IMR-90 (cell line): ENCODE results near the gene ROS1. TPM values are rescaled to one million over a fixed set of nuclear protein-coding genes. Genes with fewer than 3 reads are reported as not detected.

Source experiments
- ATAC-seq: fragments of 200-7000 bp; cut with Tn5 transposase; 2 replicates; pipeline ENCODE4 v1.9.1; 2020; ENCODE audit warnings: low read depth, mild to moderate bottlenecking, moderate library complexity
- BruUV-seq: library from RNA; stranded (reverse); fragments of 400-500 nt; replicated peaks from 2 replicates; lab custom pipeline; 2021; lab: Mats Ljungman, UMichigan
- CTCF ChIA-PET: fragments of 300-600 bp; formaldehyde crosslinking; extraction: SDS; loops from one replicate; lab custom pipeline; 2021; ENCODE audit warnings: antibody characterized with exemption; lab: Yijun Ruan, JAX
- POLR2A ChIA-PET: fragments of 300-600 bp; sonication (Branson Sonifier 250); formaldehyde crosslinking; loops from one replicate; lab custom pipeline; 2022; ENCODE audit warnings: antibody characterized with exemption; ENCODE audit not compliant: unreplicated experiment; lab: Charles Lee
- DNase-seq: peaks from one replicate; pipeline ENCODE4 v3.0.0; 2013
- H2AFZ ChIP-seq: replicated peaks from 2 replicates; pipeline ENCODE3; 2013; ENCODE audit warnings: low read length, mild to moderate bottlenecking; ENCODE audit not compliant: poor library complexity
- H2AK5ac ChIP-seq: 2 replicates; pipeline ENCODE4 v1.6.1; 2013; ENCODE audit warnings: low read depth, low read length, inconsistent platforms
- H2AK9ac ChIP-seq: replicated peaks from 2 replicates; pipeline ENCODE3; 2013; ENCODE audit warnings: mild to moderate bottlenecking, low read depth, low read length, moderate library complexity; ENCODE audit not compliant: poor library complexity
- H2BK120ac ChIP-seq: 2 replicates; pipeline ENCODE4 v1.6.1; 2013; ENCODE audit warnings: low read depth, low read length, inconsistent platforms
- H2BK15ac ChIP-seq: 3 replicates; pipeline ENCODE4 v1.6.1; 2013; ENCODE audit warnings: low read depth, low read length, inconsistent platforms
- H2BK20ac ChIP-seq: 2 replicates; pipeline ENCODE4 v1.6.1; 2013; ENCODE audit warnings: low read depth, mild to moderate bottlenecking, inconsistent platforms, low read length, moderate library complexity
- H2BK5ac ChIP-seq: 2 replicates; pipeline ENCODE4 v1.6.1; 2013; ENCODE audit warnings: mild to moderate bottlenecking, low read depth, low read length, inconsistent platforms; ENCODE audit not compliant: poor library complexity, severe bottlenecking
- H3K14ac ChIP-seq: replicated peaks from 2 replicates; pipeline ENCODE4 v1.6.1; 2013; ENCODE audit warnings: low read depth, low read length, inconsistent platforms
- H3K18ac ChIP-seq: 2 replicates; pipeline ENCODE4 v1.6.1; 2013; ENCODE audit warnings: low read depth, low read length, control low read depth
- H3K23ac ChIP-seq: 2 replicates; pipeline ENCODE4 v1.6.1; 2013; ENCODE audit warnings: low read depth, low read length, inconsistent platforms
- H3K27ac ChIP-seq: 2 replicates; pipeline ENCODE4 v1.5.1; 2013; ENCODE audit warnings: mild to moderate bottlenecking, control low read depth, low read length; ENCODE audit not compliant: insufficient read depth
- H3K27me3 ChIP-seq: 2 replicates; pipeline ENCODE4 v1.6.1; 2013; ENCODE audit warnings: low read length; ENCODE audit not compliant: control insufficient read depth, insufficient read depth
- H3K36me3 ChIP-seq: 2 replicates; pipeline ENCODE4 v1.6.1; 2013; ENCODE audit warnings: low read length, mixed read lengths; ENCODE audit not compliant: control insufficient read depth, insufficient read depth
- H3K4ac ChIP-seq: 2 replicates; pipeline ENCODE4 v1.6.1; 2013; ENCODE audit warnings: low read depth, low read length, inconsistent platforms
- H3K4me1 ChIP-seq: 2 replicates; pipeline ENCODE4 v1.6.1; 2013; ENCODE audit warnings: low read length, mixed read lengths; ENCODE audit not compliant: control insufficient read depth, insufficient read depth
- H3K4me2 ChIP-seq: 2 replicates; pipeline ENCODE4 v1.6.1; 2013; ENCODE audit warnings: low read depth, mild to moderate bottlenecking, control low read depth, low read length, moderate library complexity
- H3K4me3 ChIP-seq: 2 replicates; pipeline ENCODE4 v1.5.1; 2013; ENCODE audit warnings: low read depth, mild to moderate bottlenecking, control low read depth, low read length, moderate library complexity; ENCODE audit not compliant: insufficient read depth
- H3K56ac ChIP-seq: 2 replicates; pipeline ENCODE4 v1.6.1; 2013; ENCODE audit warnings: low read length, inconsistent platforms; ENCODE audit not compliant: insufficient read depth; ENCODE audit errors: extremely low read depth
- H3K79me1 ChIP-seq, 2 experiments: 2 replicates each; pipeline ENCODE4 v1.6.1; 2013; ENCODE audit warnings: low read length in 2 of 2, inconsistent platforms in 1 of 2, low read depth in 1 of 2
- H3K9ac ChIP-seq: 2 replicates; pipeline ENCODE4 v1.6.1; 2013; ENCODE audit warnings: low read depth, low read length, control low read depth
- H3K9me1 ChIP-seq: 2 replicates; pipeline ENCODE4 v1.6.1; 2013; ENCODE audit warnings: low read length, inconsistent platforms; ENCODE audit not compliant: insufficient read depth
- H3K9me3 ChIP-seq: 2 replicates; pipeline ENCODE4 v1.6.1; 2013; ENCODE audit warnings: low read length; ENCODE audit not compliant: control insufficient read depth, insufficient read depth
- H4K20me1 ChIP-seq: 2 replicates; pipeline ENCODE4 v1.6.1; 2013; ENCODE audit warnings: low read length, inconsistent platforms; ENCODE audit not compliant: insufficient read depth
- H4K5ac ChIP-seq: 2 replicates; pipeline ENCODE4 v1.6.1; 2013; ENCODE audit warnings: mild to moderate bottlenecking, low read depth, low read length, control low read depth
- H4K8ac ChIP-seq, 2 experiments: 2 replicates each; pipeline ENCODE4 v1.6.1; 2013; ENCODE audit warnings: low read depth in 2 of 2, low read length in 2 of 2, control low read depth in 1 of 2, inconsistent platforms in 1 of 2
- H4K91ac ChIP-seq: 2 replicates; pipeline ENCODE4 v1.6.1; 2013; ENCODE audit warnings: low read depth, low read length, inconsistent platforms; ENCODE audit not compliant: insufficient read depth
- BHLHE40 ChIP-seq: fragments of 150-350 bp; IDR thresholded peaks from 2 replicates; pipeline ENCODE4 v1.6.1; 2016; ENCODE audit warnings: mild to moderate bottlenecking, low read depth, low read length
- ELK1 ChIP-seq: fragments of 150-350 bp; IDR thresholded peaks from 2 replicates; pipeline ENCODE4 v1.6.1; 2016; ENCODE audit warnings: low read depth, mild to moderate bottlenecking, low read length, moderate library complexity, borderline replicate concordance
- MAZ ChIP-seq: IDR thresholded peaks from 2 replicates; pipeline ENCODE4 v1.6.1; 2012; ENCODE audit warnings: low read depth, mild to moderate bottlenecking, low read length, improper control_type of control experiment, moderate library complexity, borderline replicate concordance
- POLR2A ChIP-seq: IDR thresholded peaks from 2 replicates; pipeline ENCODE4 v1.6.1; 2012; ENCODE audit warnings: mild to moderate bottlenecking, low read depth, low read length
- dilution Hi-C: fragments of 300-500 bp; cut with HindIII; formaldehyde crosslinking; loops from one replicate; pipeline ENCODE4 v1.14.3; 2018; ENCODE audit warnings: low sequenced_read_pairs; ENCODE audit not compliant: unreplicated experiment
- in situ Hi-C: fragments of 300-500 bp; cut with MboI; formaldehyde crosslinking; loops from 3 replicates; pipeline ENCODE4 v1.14.3; 2019; ENCODE audit warnings: low sequenced_read_pairs, inconsistent platforms, mixed read lengths
- intact Hi-C: fragments of 100-400 bp; cut with micrococcal nuclease; formaldehyde crosslinking; loops from 2 replicates; pipeline ENCODE4 v1.10.0; 2022
- polyA plus RNA-seq, 3 experiments: library from polyadenylated mRNA; depleted of rRNA; stranded (reverse); fragments of >200 nt; gene quantifications; 2 replicates each; pipeline ENCODE4 v1.2.3, GENCODE V29; 2012; ENCODE audit warnings: low replicate concordance in 1 of 3
- total RNA-seq: library from RNA; depleted of rRNA; stranded (reverse); fragments of >200 nt; gene quantifications from 2 replicates; pipeline ENCODE4 v1.2.3, GENCODE V29; 2012

ROS1 gene
- total and polyA plus RNA-seq, 2 of the 4 experiments (the other 2 are of a cell fraction): under 0.01 to 0.03 TPM

GRCh38 chr6:117414770-117415169 is 11.0 kb downstream of the ROS1 start:
- H3K9me1 ChIP-seq: no peaks in the 10 kb centered on the region
- H3K4me1 ChIP-seq: no peaks in the 10 kb centered on the region
- H3K36me3 ChIP-seq: no peaks in the 10 kb centered on the region
- TF ChIP-seq MAZ (no peak), BHLHE40 (no peak), ELK1 (no peak), POLR2A (no peak)
- no peak overlapping the region for H2AK5ac ChIP-seq
- H3K9ac ChIP-seq: no peak overlapping the region
- no peak overlapping the region for H3K4ac ChIP-seq
- BruUV-seq: no TSS peak
- H3K14ac ChIP-seq: no peak overlapping the region
- intact Hi-C loops (no loop called here), in situ Hi-C loops (no loop called here), dilution Hi-C loops (no loop called here)
- no peak overlapping the region for H2AK9ac ChIP-seq
- no peaks in the 10 kb centered on the region for H3K79me1 ChIP-seq
- no peaks in the 10 kb centered on the region for H3K9me3 ChIP-seq
- H3K18ac ChIP-seq: no peak overlapping the region
- no peak overlapping the region for H3K56ac ChIP-seq
- ChIA-PET POLR2A (no interaction called here), CTCF (interaction anchor here (0.6 kb wide), 1 partner anchor 1437 kb away, joined by 3 read pairs; no protein-coding TSS in a partner anchor)
- no peak overlapping the region for H3K4me2 ChIP-seq
- no peak overlapping the region for H2BK5ac ChIP-seq
- peaks cover 5% of the 10 kb centered on the region for H3K27me3 ChIP-seq
- no peak overlapping the region for H3K4me3 ChIP-seq
- H3K23ac ChIP-seq: no peak overlapping the region
- no peak overlapping the region for H2BK15ac ChIP-seq
- no peak for ATAC-seq
- no peak for DNase-seq
- H2BK120ac ChIP-seq: no peak overlapping the region
- H4K5ac ChIP-seq: no peak overlapping the region
- no peak overlapping the region for H4K8ac ChIP-seq
- H2BK20ac ChIP-seq: no peak overlapping the region
- H2AFZ ChIP-seq: no peak overlapping the region
- H3K27ac ChIP-seq: no peak overlapping the region
- H4K20me1 ChIP-seq: no peaks in the 10 kb centered on the region
- H4K91ac ChIP-seq: no peak overlapping the region
